H9 (cell line): ENCODE measurements around the gene FNDC7. TPM values are rescaled to one million over a fixed set of nuclear protein-coding genes. Genes with fewer than 3 reads are reported as not detected.
A peak's percentile ranks its signal among the peaks of the same experiment; 100 is the strongest.

Experiments used
- DNase-seq: peaks from one replicate; pipeline ENCODE4 v3.0.0-alpha.2; 2017
- H2AFZ ChIP-seq: one replicate; pipeline ENCODE4 v1.6.1; 2013; ENCODE audit warnings: mild to moderate bottlenecking, low read length, control low read depth, moderate library complexity
- H2AK5ac ChIP-seq: 2 replicates; pipeline ENCODE4 v1.6.1; 2013; ENCODE audit warnings: low read length, control low read depth, mixed read lengths; ENCODE audit not compliant: insufficient read length
- H2BK120ac ChIP-seq: one replicate; pipeline ENCODE4 v1.6.1; 2013; ENCODE audit warnings: low read depth, mild to moderate bottlenecking, low read length, control low read depth, inconsistent platforms; ENCODE audit not compliant: poor library complexity, severe bottlenecking
- H2BK12ac ChIP-seq: 2 replicates; pipeline ENCODE4 v1.6.1; 2013; ENCODE audit warnings: low read length, control low read depth, mixed read lengths, low read depth; ENCODE audit not compliant: insufficient read length
- H2BK15ac ChIP-seq: 2 replicates; pipeline ENCODE4 v1.6.1; 2013; ENCODE audit warnings: low read depth, low read length, control low read depth
- H2BK20ac ChIP-seq: one replicate; pipeline ENCODE4 v1.6.1; 2013; ENCODE audit warnings: low read depth, mild to moderate bottlenecking, low read length, control low read depth, inconsistent platforms; ENCODE audit not compliant: poor library complexity, severe bottlenecking
- H2BK5ac ChIP-seq: 2 replicates; pipeline ENCODE4 v1.6.1; 2013; ENCODE audit warnings: low read length, control low read depth, mixed read lengths; ENCODE audit not compliant: insufficient read length
- H3K14ac ChIP-seq: 2 replicates; pipeline ENCODE4 v1.6.1; 2013; ENCODE audit warnings: low read length, control low read depth; ENCODE audit not compliant: insufficient read depth
- H3K18ac ChIP-seq: 2 replicates; pipeline ENCODE4 v1.6.1; 2013; ENCODE audit warnings: low read depth, mild to moderate bottlenecking, mixed read lengths, low read length, control low read depth; ENCODE audit not compliant: insufficient read length
- H3K23ac ChIP-seq: 2 replicates; pipeline ENCODE4 v1.6.1; 2013; ENCODE audit warnings: low read length, control low read depth, mixed read lengths, low read depth; ENCODE audit not compliant: insufficient read length
- H3K23me2 ChIP-seq: 2 replicates; pipeline ENCODE4 v1.6.1; 2013; ENCODE audit warnings: low read depth, mild to moderate bottlenecking, mixed read lengths, low read length, control low read depth; ENCODE audit not compliant: insufficient read length, poor library complexity, severe bottlenecking
- H3K27ac ChIP-seq: 2 replicates; pipeline ENCODE4 v1.5.1; 2013; ENCODE audit warnings: low read length, control low read depth, mixed read lengths, low read depth; ENCODE audit not compliant: insufficient read length
- H3K27me3 ChIP-seq: 2 replicates; pipeline ENCODE4 v1.6.1; 2013; ENCODE audit warnings: low read length, control low read depth, inconsistent platforms; ENCODE audit not compliant: insufficient read depth
- H3K4ac ChIP-seq: 2 replicates; pipeline ENCODE4 v1.6.1; 2013; ENCODE audit warnings: low read depth, mild to moderate bottlenecking, control low read depth, inconsistent platforms, low read length, moderate library complexity
- H3K4me1 ChIP-seq: 2 replicates; pipeline ENCODE4 v1.6.1; 2013; ENCODE audit warnings: low read length, control low read depth, inconsistent platforms; ENCODE audit not compliant: insufficient read depth
- H3K4me2 ChIP-seq: 2 replicates; pipeline ENCODE4 v1.6.1; 2013; ENCODE audit warnings: low read length, control low read depth, mixed read lengths; ENCODE audit not compliant: insufficient read length, insufficient read depth
- H3K56ac ChIP-seq: 2 replicates; pipeline ENCODE4 v1.6.1; 2013; ENCODE audit warnings: low read depth, mild to moderate bottlenecking, mixed read lengths, low read length, control low read depth; ENCODE audit not compliant: insufficient read length
- H3K79me1 ChIP-seq: 2 replicates; pipeline ENCODE4 v1.6.1; 2013; ENCODE audit warnings: low read depth, mild to moderate bottlenecking, moderate library complexity, low read length, control low read depth, inconsistent platforms; ENCODE audit not compliant: insufficient read depth, poor library complexity, severe bottlenecking
- H3K79me2 ChIP-seq: 2 replicates; pipeline ENCODE4 v1.6.1; 2013; ENCODE audit warnings: low read length, control low read depth, inconsistent platforms; ENCODE audit not compliant: insufficient read depth
- H3K9ac ChIP-seq: 2 replicates; pipeline ENCODE4 v1.6.1; 2013; ENCODE audit warnings: low read length, control low read depth, mixed read lengths; ENCODE audit not compliant: insufficient read length; ENCODE audit errors: extremely low read depth
- H3K9me3 ChIP-seq: one replicate; pipeline ENCODE4 v1.6.1; 2013; ENCODE audit warnings: low read depth, low read length, inconsistent platforms; ENCODE audit not compliant: control insufficient read depth
- H3T11ph ChIP-seq: one replicate; pipeline ENCODE4 v1.6.1; 2013; ENCODE audit warnings: mild to moderate bottlenecking, low read length, control low read depth, inconsistent platforms
- H4K20me1 ChIP-seq: one replicate; pipeline ENCODE4 v1.6.1; 2013; ENCODE audit not compliant: control insufficient read depth, insufficient read length, insufficient read depth
- H4K5ac ChIP-seq: 2 replicates; pipeline ENCODE4 v1.6.1; 2013; ENCODE audit warnings: low read depth, mild to moderate bottlenecking, mixed read lengths, low read length, control low read depth; ENCODE audit not compliant: insufficient read length
- H4K8ac ChIP-seq: replicated peaks from 2 replicates; pipeline ENCODE4 v1.6.1; 2013; ENCODE audit warnings: low read length, control low read depth, mixed read lengths, low read depth; ENCODE audit not compliant: insufficient read length
- H4K91ac ChIP-seq: 2 replicates; pipeline ENCODE4 v1.6.1; 2013; ENCODE audit warnings: low read depth, mild to moderate bottlenecking, moderate library complexity, mixed read lengths, low read length, control low read depth; ENCODE audit not compliant: insufficient read length
- H3K27ac Mint-ChIP-seq, 3 experiments: 2 replicates in 2 of 3; 3 replicates in 1 of 3; pipeline ENCODE4 v1.8.0; 2020 to 2021; ENCODE audit warnings: mixed read lengths in 3 of 3, mild to moderate bottlenecking in 1 of 3, moderate library complexity in 1 of 3
- H3K27me3 Mint-ChIP-seq: 2 replicates; pipeline ENCODE4 v1.8.0; 2021; ENCODE audit warnings: low read depth, mild to moderate bottlenecking, moderate library complexity, mixed read lengths
- H3K36me3 Mint-ChIP-seq, 3 experiments: 2 replicates in 2 of 3; 3 replicates in 1 of 3; pipeline ENCODE4 v1.8.0; 2020 to 2021; ENCODE audit warnings: low read depth in 3 of 3, mixed read lengths in 3 of 3; ENCODE audit not compliant: insufficient read depth in 1 of 3
- H3K4me1 Mint-ChIP-seq, 2 experiments: 2 replicates each; pipeline ENCODE4 v1.8.0; 2020; ENCODE audit warnings: mixed read lengths in 2 of 2
- H3K4me3 Mint-ChIP-seq, 2 experiments: 2 replicates in 1 of 2; 3 replicates in 1 of 2; pipeline ENCODE4 v1.8.0; 2020 to 2021; ENCODE audit warnings: mild to moderate bottlenecking in 2 of 2, mixed read lengths in 2 of 2, moderate library complexity in 1 of 2
- H3K9me3 Mint-ChIP-seq, 2 experiments: 2 replicates in 1 of 2; 3 replicates in 1 of 2; pipeline ENCODE4 v1.8.0; 2020; ENCODE audit warnings: mild to moderate bottlenecking in 2 of 2, mixed read lengths in 2 of 2, moderate library complexity in 1 of 2
- WGBS: extraction: QIAGEN DNeasy Blood & Tissue Kit; methylation state at CpG from one replicate; pipeline ENCODE4 v1.1.7; 2013; ENCODE audit warnings: missing lambda C conversion rate, low lambda C conversion rate, mixed read lengths; ENCODE audit not compliant: insufficient read length; ENCODE audit errors: extremely low coverage; 5-methylcytosine and 5-hydroxymethylcytosine counted together
- total RNA-seq: library from RNA; stranded (reverse); gene quantifications from 2 replicates; pipeline ENCODE4 v1.2.1, GENCODE V29; 2021
- TF ChIP-seq, protein P1 (sequence below): fragments of 200-600 bp; sonication (generic); conservative IDR thresholded peaks from 3 replicates; pipeline ENCODE4 v1.8.0; 2021; ENCODE audit warnings: antibody characterized with exemption, mild to moderate bottlenecking

The FNDC7 gene
- total RNA-seq, 1 experiment from 2014 or later: 0.13 TPM

DNA sequence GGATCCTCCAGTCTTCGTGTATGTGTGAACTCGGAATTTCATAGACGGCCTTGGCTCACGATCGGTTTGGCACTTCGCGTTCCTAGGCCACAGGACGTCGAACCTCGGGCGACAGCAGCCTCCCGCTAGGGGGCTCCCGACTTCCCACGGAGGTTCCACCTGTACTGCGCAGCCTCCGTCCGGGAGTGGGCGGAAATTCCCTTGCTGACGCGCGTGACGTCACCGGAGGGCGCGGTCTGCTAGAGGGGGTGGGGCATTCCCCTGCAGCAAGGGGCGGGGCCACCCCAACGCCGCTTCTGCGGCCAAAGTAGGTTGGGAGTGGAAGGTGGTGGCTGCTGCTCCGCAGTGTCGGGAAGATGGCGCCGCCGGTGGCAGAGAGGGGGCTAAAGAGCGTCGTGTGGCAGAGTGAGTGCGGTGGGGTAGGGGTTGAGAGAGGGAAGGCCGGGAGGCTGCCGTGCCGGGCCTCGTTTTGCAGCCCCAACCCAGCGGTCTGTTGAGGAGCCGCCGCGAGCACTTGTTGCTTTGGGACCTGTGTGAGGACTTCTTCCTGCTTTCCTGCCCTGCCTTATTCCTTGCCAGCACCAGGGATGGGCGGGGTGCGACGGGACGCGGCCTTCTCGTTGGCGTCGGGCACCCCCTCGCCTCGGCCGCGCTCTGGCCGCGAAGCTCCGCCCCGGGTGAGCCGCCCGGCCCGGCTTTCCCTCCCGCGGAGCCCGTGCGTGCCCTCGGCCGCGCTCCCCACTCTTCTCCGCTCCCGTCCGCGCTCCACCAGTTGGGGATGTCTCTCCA is 33.9 kb downstream of the FNDC7 start, which contains the start of gene STXBP3:
TSS of gene STXBP3 (plus strand) at position 293 of the 789 bp plus-strand sequence. CDS start at position 357, 64 bp downstream.
- H3K79me1 ChIP-seq: no peaks in the 10 kb centered on the region
- H2BK5ac ChIP-seq: no peak within 1 kb of the TSS
- H3K4me2 ChIP-seq: peak within 1 kb of the TSS; percentile 48
- H3T11ph ChIP-seq: no peak within 1 kb of the TSS
- WGBS: no CpG with 5 or more reads among the region's 75 CpGs
- TF ChIP-seq, protein P1, sequence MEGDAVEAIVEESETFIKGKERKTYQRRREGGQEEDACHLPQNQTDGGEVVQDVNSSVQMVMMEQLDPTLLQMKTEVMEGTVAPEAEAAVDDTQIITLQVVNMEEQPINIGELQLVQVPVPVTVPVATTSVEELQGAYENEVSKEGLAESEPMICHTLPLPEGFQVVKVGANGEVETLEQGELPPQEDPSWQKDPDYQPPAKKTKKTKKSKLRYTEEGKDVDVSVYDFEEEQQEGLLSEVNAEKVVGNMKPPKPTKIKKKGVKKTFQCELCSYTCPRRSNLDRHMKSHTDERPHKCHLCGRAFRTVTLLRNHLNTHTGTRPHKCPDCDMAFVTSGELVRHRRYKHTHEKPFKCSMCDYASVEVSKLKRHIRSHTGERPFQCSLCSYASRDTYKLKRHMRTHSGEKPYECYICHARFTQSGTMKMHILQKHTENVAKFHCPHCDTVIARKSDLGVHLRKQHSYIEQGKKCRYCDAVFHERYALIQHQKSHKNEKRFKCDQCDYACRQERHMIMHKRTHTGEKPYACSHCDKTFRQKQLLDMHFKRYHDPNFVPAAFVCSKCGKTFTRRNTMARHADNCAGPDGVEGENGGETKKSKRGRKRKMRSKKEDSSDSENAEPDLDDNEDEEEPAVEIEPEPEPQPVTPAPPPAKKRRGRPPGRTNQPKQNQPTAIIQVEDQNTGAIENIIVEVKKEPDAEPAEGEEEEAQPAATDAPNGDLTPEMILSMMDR: peak; percentile 95
- peak within 1 kb of the TSS; percentile 84 for H3K14ac ChIP-seq
- H3K36me3 Mint-ChIP-seq: peaks cover 2 to 4% (median 3%) of the 10 kb centered on the region in 3 experiments; a peak in 4 of 7 replicates
- H2AK5ac ChIP-seq: no peak within 1 kb of the TSS
- H3K4ac ChIP-seq: no peak within 1 kb of the TSS
- no peak within 1 kb of the TSS for H2BK20ac ChIP-seq
- no peak within 1 kb of the TSS for H3K56ac ChIP-seq
- no peaks in the 10 kb centered on the region for H3K23me2 ChIP-seq
- peak within 1 kb of the TSS; percentile 97 to 98 (median 98) for H3K27ac Mint-ChIP-seq
- H4K5ac ChIP-seq: no peak within 1 kb of the TSS
- H3K4me1 Mint-ChIP-seq: peaks cover 10 to 11% of the 10 kb centered on the region in 2 experiments
- peak within 1 kb of the TSS; percentile 92 for H2BK120ac ChIP-seq
- H4K91ac ChIP-seq: no peak within 1 kb of the TSS
- peak within 1 kb of the TSS; percentile 75 for H3K9ac ChIP-seq
- DNase-seq: peak; percentile 98
- H3K27me3 ChIP-seq: no peaks in the 10 kb centered on the region
- H3K9me3 Mint-ChIP-seq: no peaks in the 10 kb centered on the region
- peaks cover 10% of the 10 kb centered on the region for H3K27me3 Mint-ChIP-seq
- H3K9me3 ChIP-seq: no peaks in the 10 kb centered on the region
- no peak within 1 kb of the TSS for H3K23ac ChIP-seq
- H3K4me3 Mint-ChIP-seq: peak within 1 kb of the TSS; percentile 92 to 98
- H2AFZ ChIP-seq: no peak within 1 kb of the TSS
- H2BK12ac ChIP-seq: no peak within 1 kb of the TSS
- no peaks in the 10 kb centered on the region; the same call in 1 of the 2 replicates for H3K79me2 ChIP-seq
- H3K4me1 ChIP-seq: no peaks in the 10 kb centered on the region
- H4K8ac ChIP-seq: no peak within 1 kb of the TSS
- H4K20me1 ChIP-seq: no peaks in the 10 kb centered on the region
- H2BK15ac ChIP-seq: no peak within 1 kb of the TSS
- H3K18ac ChIP-seq: peak within 1 kb of the TSS; percentile 91
- H3K27ac ChIP-seq: peak within 1 kb of the TSS; percentile 48
